ENCODE measurements around the gene SLC16A12.

DNA sequence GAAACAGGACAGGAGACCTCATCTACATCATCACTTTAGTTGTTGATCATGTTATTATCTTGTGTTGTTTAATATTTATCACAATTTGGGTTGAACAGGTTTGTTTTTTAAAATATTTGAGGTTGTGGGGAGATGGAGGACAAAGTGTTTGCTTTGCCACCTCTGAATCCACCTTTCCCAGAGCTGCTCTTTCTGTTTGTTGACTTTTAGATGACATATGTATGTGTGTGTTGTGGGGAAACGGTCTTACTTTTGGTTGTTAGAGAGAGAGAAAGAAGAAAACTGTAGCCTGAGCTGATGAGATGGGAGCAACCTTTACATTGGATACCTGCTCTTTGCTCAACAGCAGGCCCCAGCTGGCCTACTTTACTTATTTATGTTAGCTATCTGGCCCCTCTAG lies 19.0 kb upstream of the SLC16A12 start:
- no peak for TF ChIP-seq ZBTB21 (CRISPR knock-in tag; IDR thresholded peaks at IDR 0.05)
- TF ChIP-seq ZNF121 (CRISPR knock-in tag; IDR thresholded peaks at IDR 0.05), result no peak
- no peak for TF ChIP-seq ZNF790 (CRISPR knock-in tag; IDR thresholded peaks at IDR 0.05; ENCODE audit: borderline replicate concordance)
- TF ChIP-seq, protein P1, sequence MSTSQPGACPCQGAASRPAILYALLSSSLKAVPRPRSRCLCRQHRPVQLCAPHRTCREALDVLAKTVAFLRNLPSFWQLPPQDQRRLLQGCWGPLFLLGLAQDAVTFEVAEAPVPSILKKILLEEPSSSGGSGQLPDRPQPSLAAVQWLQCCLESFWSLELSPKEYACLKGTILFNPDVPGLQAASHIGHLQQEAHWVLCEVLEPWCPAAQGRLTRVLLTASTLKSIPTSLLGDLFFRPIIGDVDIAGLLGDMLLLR (CRISPR knock-in tag; IDR thresholded peaks at IDR 0.05), result no peak
- TF ChIP-seq, protein P2, sequence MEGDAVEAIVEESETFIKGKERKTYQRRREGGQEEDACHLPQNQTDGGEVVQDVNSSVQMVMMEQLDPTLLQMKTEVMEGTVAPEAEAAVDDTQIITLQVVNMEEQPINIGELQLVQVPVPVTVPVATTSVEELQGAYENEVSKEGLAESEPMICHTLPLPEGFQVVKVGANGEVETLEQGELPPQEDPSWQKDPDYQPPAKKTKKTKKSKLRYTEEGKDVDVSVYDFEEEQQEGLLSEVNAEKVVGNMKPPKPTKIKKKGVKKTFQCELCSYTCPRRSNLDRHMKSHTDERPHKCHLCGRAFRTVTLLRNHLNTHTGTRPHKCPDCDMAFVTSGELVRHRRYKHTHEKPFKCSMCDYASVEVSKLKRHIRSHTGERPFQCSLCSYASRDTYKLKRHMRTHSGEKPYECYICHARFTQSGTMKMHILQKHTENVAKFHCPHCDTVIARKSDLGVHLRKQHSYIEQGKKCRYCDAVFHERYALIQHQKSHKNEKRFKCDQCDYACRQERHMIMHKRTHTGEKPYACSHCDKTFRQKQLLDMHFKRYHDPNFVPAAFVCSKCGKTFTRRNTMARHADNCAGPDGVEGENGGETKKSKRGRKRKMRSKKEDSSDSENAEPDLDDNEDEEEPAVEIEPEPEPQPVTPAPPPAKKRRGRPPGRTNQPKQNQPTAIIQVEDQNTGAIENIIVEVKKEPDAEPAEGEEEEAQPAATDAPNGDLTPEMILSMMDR (CRISPR knock-in tag; IDR thresholded peaks at IDR 0.05), result no peak
- no peak for TF ChIP-seq ISL2 (CRISPR knock-in tag; IDR thresholded peaks at IDR 0.05)
- no peak for TF ChIP-seq ZFP37 (CRISPR knock-in tag; IDR thresholded peaks at IDR 0.05; ENCODE audit: borderline replicate concordance)
